GM12872 (cell line): ENCODE data around the gene HOXA2.

Experiments
- TF ChIP-seq, protein P1 (sequence below): IDR thresholded peaks from 3 replicates; pipeline ENCODE4 v1.5.1; 2011; ENCODE audit warnings: low read depth, mild to moderate bottlenecking, low read length, moderate library complexity; ENCODE audit not compliant: insufficient read depth

The HOXA2 gene

DNA sequence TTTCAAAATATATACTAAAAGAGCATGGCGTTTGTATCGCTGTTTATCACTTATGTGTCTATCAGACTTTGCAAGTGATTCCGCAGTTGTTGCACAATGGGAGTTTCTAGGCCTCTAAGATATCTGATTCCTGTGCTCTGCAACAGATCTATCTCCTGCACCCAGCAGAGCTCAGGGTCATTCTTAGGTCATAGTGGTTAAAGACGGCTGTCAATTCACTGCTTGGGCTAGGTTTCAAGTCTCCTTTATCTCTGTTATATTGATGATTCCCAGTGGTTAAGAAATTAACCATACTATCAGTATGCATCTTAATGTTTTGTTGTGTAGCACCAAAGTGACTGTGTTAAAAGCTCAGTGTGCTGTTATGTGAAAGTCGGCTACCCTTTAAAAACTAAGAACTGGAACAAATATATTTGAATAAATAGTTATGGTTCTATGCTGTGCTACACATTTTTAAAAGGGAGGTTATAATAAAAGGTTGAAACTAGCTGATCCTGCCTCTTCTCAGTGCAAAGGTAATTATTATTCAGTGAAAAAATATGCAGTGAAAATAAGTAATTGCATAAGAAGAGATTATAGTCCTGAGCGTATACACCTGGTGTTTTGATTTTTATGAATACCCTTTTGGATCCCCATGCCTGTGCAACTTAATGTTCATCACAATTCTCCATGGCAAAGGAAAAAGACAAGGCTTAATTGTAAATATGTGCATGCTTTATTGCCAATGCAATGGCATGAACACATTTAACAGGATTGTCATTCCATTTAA lies 30.7 kb downstream of the HOXA2 start:
- TF ChIP-seq, protein P1, sequence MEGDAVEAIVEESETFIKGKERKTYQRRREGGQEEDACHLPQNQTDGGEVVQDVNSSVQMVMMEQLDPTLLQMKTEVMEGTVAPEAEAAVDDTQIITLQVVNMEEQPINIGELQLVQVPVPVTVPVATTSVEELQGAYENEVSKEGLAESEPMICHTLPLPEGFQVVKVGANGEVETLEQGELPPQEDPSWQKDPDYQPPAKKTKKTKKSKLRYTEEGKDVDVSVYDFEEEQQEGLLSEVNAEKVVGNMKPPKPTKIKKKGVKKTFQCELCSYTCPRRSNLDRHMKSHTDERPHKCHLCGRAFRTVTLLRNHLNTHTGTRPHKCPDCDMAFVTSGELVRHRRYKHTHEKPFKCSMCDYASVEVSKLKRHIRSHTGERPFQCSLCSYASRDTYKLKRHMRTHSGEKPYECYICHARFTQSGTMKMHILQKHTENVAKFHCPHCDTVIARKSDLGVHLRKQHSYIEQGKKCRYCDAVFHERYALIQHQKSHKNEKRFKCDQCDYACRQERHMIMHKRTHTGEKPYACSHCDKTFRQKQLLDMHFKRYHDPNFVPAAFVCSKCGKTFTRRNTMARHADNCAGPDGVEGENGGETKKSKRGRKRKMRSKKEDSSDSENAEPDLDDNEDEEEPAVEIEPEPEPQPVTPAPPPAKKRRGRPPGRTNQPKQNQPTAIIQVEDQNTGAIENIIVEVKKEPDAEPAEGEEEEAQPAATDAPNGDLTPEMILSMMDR, result no peak

DNA sequence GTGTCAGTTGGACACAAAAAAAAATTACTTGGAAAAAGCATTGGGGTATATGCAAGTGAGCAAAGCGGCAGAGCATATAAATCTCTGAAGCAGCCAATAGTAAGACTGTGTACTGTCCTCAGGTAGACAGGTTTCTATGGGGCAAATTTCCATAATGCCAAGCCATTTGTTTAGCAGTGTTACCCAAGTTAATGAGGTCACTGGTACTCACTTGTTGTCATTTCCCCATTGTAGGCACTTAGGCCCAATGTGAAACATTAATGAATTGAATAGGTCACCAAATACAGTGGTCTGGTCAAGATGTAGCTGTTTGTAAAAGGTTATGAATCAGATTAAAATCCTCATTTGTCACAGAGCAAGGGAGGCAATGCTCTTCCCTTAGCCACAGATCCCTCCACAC lies 34.2 kb downstream of the HOXA2 start:
- TF ChIP-seq, protein P1, result no peak

DNA sequence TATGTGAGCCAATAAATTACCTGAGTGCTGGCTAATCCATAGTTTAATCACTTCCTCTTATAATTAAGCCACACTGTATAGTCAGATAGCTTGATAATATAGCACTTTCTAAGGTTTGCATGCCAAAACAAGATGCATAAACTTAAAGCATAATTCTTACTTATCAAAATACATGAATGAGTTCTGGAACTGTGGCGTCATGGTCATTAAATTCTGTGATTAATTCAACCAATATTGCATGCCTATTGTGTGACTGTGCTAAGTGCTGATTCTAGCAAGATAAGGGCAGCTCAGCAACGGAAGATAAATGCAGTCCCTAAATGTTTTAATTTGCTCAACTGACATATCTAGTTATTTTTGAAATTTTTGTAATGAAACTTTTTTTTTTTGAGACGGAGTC lies 36.3 kb downstream of the HOXA2 start:
- TF ChIP-seq, protein P1, result no peak

DNA sequence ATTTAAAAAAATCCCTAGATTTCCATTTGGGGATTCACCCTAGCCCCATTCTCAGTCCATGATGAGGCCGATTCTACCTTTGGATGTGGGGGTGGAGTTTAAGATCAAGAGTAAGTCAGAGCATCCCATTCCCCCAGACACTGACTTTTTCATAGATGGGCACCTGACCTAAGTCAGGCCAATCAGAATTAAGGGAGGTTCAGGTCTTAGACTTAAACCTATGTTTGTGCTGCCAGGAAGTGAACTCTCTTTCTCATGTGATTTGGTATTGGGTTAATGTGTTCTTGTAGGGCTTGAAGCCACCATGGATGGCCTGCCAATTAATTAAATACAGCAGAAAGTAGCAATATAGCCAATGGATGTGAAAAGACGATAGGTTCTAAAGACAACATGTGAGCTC lies 36.8 kb downstream of the HOXA2 start:
- TF ChIP-seq, protein P1, result no peak

DNA sequence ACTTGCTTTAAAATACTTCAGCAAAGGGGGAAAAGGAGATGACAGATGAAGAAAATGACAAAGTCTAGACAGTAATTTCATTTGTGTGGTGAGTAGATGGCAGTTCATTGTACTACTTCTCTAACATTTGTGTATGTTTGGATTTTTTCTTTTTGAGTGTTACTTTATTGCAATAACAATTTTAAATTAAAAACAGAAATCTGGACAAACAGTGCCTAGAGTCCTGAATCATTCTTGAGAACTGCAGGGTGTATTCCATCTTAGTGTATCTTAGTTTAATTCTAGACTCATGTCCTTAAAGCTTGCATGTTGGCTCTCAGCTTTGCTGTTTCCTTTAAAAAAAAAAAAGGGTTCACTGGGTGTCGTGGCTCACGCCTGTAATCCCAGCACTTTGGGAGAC lies 37.8 kb downstream of the HOXA2 start:
- TF ChIP-seq, protein P1, result no peak

DNA sequence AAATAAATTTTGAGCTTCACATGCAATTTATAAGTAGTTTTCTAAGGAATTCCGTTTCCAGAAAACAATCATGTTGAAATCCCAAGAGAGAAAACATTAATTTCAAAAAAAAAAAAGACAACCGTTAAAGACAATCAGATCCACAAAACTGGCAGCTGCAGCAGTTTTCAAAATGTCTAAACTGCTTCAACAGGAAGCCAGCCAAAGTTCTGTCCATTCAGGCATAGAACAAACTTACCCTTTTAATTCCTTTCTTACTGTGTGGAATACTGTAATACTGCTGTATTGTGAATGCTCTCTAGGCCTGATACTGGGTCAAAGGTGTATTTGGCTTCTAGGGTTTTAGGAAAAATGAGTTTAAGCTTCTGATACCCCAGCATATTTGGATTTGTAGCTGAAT lies 38.3 kb downstream of the HOXA2 start:
- TF ChIP-seq, protein P1, result no peak

DNA sequence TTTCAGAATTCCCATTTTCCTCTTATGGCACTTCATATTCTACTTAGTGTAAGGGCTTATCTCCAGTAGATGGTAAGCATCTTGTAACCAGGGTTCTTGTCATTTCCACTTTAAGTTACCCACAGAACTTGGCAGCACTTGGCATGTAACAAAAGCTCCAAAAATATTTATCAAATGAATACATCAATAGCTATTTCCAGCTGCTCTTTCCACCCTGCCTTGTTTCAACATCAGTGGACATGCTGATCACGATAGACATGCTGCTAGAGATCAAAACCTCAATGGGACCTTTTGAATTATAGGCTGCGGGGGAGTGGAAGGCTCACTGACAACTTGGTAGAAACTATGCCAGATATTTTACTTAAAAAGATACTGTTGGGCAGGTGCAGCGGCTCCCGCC lies 39.5 kb downstream of the HOXA2 start:
- TF ChIP-seq, protein P1, result no peak
